AG09309 (cell line): ENCODE results near the gene BTG1.

Experiments used
- DNase-seq: peaks from one replicate; pipeline ENCODE4 v3.0.0-alpha.2; 2010; ENCODE audit warnings: low read depth
- H3K4me3 ChIP-seq: 2 replicates; pipeline ENCODE4 v1.5.1; 2011; ENCODE audit warnings: mild to moderate bottlenecking, low read depth, low read length, moderate library complexity; ENCODE audit not compliant: control insufficient read depth
- CTCF ChIP-seq: IDR thresholded peaks from 2 replicates; pipeline ENCODE4 v1.5.1; 2011; ENCODE audit warnings: mild to moderate bottlenecking, low read depth, low read length, inconsistent platforms; ENCODE audit not compliant: insufficient read depth, control insufficient read depth; ENCODE audit errors: missing control alignments

The BTG1 gene

DNA sequence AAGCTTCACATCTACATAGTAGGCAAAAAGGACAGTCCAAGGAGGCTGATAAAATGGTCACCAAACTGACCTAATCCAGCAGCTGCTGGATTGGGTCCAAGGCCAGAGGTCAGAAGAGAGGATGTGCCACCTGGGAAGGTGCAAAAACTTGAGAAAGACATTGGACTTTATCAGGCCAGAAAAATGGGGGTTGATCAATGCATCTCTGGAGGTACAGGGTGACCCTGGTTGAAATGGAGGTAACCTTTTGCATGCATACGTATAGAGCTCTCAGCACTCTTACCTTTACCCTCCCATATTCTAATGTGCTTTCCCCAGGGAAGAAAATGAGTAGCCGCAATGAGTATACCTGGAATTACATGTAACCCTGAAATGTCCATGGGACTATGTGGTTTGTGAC is 16.0 kb downstream of the BTG1 start:
- TF ChIP-seq CTCF, result no peak
- H3K4me3 ChIP-seq, result no peak overlapping the region
- no peak for DNase-seq

- DNase-seq, result no peak
- no peak for TF ChIP-seq CTCF
- no peak overlapping the region for H3K4me3 ChIP-seq
These were observed 17.0 kb downstream of the BTG1 start for GRCh38 chr12:92128612-92129011.

DNA sequence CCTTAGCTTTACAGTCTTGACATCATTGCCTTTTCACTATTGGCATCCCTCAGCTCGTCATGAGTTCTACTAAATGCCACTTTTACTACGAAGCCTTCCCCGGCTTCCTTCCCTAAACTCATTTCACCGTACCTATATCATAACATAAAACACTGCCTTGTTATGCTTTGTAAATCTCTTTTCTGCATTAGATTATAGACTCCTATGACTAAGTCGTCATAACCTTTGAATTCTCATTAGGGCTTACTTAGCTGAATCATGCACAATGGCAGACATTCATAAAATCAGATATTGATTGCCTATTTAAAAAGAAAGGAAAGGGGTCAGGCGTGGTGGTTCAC is 21.0 kb downstream of the BTG1 start:
- no peak for DNase-seq
- TF ChIP-seq CTCF, result no peak
- no peak overlapping the region for H3K4me3 ChIP-seq

GRCh38 chr12:92123780-92124688 is 21.6 kb downstream of the BTG1 start:
- no peak overlapping the region for H3K4me3 ChIP-seq
- no peak for DNase-seq
- TF ChIP-seq CTCF, result no peak

DNA sequence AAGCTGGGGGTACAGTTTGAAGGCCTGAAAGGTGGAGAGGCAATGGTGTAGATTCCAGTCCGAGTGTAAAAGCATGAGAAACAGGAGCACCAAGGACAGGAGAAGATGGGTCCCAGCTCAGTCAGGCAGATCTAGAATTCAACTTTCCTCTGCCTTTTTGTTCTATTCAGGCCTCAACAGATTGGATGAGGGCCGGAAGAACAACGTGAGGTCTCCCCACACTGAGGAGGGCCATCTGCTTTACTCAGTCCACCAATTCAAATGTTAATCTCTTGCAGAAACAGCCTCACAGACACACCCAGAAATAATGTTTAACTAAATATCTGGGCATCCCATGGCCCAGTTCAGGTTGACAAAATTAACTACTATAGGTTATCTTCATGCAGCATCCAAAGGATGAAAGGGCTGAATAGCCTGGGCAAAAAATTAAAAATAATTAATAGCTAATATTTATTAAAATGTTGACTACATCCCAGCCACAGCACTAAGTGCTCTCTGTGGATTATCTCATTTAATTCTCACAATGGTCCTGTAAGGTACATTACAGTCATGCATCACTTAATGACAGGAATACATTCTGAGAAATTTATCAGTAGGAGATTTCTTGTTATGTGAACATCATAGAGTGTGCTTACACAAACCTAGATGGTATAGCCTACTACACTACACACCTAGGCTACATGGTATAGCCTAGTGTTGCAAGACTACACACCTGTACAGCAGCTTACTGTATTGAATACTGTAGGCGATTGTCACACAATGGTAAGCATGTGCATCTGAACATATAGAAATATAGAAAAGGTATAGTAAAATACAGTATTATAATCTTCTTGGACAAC is 22.5 kb downstream of the BTG1 start:
- TF ChIP-seq CTCF, result no peak
- no peak for DNase-seq
- no peak overlapping the region for H3K4me3 ChIP-seq

DNA sequence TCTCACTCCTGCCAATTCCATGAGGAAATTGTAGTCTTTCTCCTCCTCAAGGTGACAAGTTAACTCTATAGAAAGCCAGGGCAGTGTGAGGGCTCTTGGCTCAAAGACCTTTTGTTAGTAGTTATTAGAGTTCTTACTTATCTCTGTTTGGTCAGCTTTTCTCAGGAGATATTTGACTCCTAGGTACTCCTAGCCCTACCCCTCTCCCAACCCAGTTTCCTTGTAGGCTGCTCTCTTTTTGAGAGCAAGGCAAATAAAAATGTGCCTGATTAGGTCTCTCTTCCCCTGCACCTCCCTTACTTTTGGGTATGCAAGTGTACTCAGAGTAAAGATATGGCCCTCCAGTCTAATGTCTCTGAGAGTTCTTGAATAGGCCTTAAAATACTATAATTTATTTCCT is 23.8 kb downstream of the BTG1 start:
- no peak for TF ChIP-seq CTCF
- no peak overlapping the region for H3K4me3 ChIP-seq
- DNase-seq, result no peak
